ENCODE results near the gene NELFCD. TPM values are rescaled to one million over a fixed set of nuclear protein-coding genes. Genes with fewer than 3 reads are reported as not detected.
"Not testable (repeated sequence)": the region's sequence is repeated elsewhere in the genome, so short reads cannot be mapped to it uniquely, and the experiment has no call there.

The NELFCD gene
- total RNA-seq, 1 experiment from 2014 or later, result 65.8 TPM

DNA sequence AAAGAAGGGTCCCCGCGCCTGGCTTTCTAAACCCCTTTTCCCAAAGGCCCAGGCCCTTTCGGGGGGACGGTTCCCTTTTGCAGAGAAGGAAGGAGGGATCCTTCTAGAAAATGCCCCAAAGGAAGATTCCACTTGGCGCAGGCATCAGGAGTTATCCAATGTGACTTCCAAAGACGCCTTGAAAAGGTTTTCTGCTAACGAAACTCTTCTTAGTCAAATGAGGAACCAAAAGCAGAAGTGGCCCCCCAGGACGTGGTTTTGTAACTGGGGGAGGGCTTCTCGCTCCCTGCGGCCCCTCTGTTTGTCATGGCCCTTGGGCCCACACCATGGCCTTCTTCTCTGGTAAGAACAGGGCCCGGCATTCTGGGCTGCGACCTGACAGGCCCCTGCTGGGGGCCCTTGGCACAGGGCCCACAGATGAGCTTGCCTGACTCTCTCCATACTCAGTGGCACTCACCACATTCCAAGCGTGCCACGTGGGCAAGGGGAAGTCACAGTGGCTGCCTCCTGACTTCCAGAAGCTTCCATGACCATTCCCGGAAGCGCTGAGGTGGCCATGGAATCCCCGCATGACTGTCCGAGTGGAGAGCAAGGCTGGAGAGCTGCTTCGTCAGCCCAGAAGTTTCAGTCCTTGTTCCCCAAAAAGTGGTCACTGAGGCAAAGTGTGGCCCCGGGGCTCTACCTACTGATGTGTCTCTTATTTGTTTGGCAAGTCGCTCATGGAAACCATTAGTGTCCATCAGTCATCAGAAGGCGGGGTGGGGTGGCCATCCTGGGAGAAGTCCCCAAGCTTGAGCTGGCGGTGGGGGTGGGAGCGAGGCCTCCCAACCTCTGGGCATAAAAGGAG, 26.8 kb downstream of the NELFCD start:
- DNase-seq (ENCODE audit: extremely low read depth, low read depth), result no peak

DNA sequence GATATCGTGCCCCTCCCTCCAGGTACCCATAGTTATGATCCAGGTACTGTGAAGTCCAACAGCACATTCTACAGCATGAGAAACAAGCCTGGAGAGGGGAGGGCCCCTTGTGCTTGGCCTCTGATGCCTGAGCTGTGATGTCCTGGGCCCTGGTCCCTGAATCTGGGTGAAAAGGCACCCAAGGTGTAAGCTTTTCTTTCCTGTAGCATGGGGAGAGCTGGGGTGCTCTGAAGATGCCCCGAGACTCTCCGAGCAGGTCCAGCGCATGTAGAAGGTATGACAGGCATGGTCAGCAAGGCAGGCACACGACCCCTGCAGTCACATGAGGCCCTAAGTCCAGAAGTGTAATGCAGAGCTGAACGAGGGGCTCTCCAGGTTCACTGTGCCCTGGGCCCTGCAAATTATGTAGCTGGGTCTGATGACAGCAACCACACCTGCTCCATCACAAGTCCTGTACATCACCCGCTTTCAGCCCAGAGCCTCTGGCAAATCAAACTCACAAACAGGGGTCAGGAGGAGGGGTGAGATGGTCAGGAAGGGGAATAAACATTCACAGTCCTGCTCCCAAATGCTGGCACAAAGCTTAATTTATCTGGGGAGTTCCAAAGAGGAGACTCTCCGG, 27.8 kb downstream of the NELFCD start:
- DNase-seq (ENCODE audit: extremely low read depth, low read depth), result no peak

DNA sequence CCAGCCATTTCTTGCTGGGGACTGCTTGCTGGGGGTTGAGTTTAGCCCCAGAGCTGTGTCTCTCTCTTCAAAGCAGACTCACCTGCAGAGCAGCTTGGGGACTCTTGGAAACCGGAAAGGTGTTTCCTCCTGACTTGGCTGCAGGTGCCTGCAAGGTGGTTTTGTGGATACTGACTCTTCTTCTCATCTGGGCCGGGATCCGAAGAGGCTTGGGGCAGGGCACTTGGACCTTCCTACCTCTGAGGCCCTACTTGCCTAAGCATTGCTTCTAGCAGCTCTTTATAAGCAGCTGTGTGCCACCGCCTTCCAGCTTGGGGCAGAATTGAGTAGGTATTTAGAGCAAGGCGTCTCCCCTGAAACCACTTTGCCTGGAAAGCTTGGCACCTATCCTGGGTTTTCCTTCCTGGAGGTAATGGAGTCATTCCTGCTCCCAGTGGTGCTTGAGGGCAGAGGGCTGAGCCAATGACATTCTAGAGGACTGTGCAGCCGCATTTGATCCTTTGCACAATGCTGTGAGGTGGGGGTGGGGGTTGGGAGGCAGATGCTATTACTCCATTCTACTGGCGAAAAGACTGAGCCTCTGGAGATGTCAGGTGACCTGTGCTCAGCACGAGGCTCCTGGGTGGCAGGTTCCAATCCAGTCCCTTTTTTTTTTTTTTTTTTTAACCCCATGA, 29.4 kb downstream of the NELFCD start:
- DNase-seq (ENCODE audit: extremely low read depth, low read depth), result no peak

DNA sequence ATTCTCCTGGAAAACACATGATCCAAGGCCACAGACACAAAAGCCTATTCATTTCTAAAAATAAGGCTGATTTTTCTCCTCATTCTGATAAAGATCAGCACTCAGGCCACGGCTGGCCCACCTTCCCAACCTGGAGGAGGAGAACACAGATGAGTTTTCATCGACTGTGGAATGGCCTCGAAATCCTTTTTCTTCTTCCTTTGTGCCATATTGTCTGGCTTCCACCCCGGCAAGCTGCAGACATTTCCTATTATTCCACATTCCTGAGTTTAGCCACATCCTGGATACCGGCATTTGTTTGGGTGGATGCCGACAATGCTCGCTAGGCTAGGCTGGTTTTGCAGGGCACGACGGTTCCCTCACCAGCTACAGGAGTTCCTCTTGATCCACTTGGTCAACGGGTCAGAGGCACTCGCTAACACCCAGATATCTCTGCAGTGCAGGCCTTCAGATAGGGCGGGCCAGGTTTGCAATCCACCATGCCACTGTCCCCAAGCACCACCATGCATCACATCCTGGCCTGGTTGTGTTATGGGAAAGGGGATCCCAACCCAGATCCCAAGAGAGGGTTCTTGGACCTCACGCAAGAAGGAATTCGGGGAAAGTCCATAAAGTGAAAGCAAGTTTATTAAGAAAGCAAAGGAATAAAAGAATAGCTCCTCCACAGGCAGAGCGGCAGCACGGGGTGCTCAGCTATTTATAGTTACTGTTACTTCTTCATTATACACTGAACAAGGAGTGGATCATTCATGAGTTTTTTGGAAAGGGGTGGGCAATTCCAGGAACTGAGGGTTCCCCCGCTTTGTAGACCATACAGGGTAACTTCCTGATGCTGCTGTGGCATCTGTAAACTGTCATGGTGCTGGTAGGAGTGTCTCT, 30.2 kb downstream of the NELFCD start:
- DNase-seq (ENCODE audit: extremely low read depth, low read depth), result no peak

DNA sequence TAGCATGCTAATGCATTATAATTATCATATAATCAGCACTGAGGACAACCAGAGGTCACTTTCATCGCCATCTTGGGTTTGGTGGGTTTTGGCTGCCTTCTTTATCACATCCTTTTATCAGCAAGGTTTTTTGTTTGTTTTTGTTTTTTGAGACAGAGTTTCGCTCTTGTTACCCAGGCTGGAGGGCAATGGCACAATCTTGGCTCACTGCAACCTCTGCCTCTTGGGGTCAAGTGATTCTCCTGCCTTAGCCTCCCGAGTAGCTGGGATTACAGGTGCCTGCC, 30.8 kb downstream of the NELFCD start:
- not testable (repeated sequence) for DNase-seq (ENCODE audit: extremely low read depth, low read depth)

DNA sequence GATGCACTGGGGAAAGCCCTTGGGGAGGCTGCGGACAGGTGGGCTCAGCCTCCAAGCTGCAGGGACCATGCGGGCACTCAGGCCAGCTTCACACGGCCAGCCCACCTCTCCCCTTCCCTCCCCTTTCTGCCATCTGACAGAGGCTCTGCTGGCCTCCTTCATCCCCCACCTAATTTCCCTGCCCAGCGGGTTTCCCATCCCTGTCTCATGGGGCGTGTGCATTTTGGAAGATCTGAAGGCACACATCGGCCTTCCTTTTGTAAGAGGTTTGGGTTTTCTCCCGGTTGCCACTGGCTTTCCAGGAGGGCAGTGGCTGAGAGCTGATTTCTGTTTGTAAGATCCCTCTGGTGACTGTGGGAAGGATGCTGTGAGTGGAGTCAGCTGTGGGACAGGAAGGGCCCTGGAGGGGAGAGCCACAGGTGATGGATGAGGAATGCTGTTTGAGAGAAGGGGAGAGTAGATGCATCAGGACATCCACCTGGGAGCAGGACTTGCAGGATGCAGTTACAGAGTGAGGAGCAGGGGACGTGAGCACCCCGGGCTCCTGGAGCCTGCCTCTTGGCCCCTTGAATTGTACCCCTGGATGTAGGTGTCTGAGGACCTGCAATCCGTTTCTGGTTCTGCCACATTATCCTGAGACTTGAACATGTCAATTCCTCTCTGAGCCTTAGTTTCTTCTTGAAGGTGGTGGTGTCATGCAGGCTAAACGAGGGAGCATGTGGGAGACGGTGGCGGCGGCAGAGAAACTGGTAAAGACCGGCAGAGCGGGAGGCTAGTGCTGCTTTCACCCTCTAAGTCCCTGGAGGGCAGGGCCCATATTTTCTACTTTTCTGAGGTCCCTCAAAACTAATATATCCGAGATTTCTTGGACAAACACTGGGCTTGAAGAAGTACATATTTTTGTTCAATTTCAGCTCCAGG, 32.2 kb downstream of the NELFCD start:
- no peak for DNase-seq (ENCODE audit: extremely low read depth, low read depth)

DNA sequence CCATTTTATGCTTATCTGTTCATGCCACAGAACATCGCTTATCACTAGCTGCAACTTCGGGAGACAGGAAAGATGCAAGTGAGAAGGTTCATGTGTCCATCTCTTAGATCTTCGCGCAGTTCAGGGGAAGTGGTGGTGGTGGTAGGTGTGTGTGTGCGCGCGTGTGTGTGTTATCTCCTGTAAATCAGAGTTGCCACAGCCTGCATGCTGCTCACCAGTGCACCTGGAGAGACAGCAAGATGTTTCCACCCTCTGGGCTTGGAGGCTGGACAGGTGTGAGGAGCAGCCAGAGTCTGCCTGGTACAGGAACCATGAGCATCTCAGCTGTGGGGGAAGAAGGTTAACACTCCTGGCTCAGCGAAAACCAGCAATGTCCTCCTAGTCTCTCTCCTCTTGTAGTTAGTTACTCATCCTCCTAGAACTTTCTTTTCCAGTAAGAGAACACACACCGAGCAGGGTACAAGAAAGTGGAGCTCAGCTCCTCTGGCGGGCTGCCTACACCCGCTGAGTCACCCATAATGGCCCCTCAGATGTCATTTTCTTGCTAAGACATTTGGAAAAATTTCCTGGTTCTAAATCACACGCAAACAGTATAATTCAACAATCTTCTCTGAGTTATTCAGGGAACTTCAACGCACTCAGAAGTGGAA, 33.0 kb downstream of the NELFCD start:
- DNase-seq (ENCODE audit: extremely low read depth, low read depth), result no peak

DNA sequence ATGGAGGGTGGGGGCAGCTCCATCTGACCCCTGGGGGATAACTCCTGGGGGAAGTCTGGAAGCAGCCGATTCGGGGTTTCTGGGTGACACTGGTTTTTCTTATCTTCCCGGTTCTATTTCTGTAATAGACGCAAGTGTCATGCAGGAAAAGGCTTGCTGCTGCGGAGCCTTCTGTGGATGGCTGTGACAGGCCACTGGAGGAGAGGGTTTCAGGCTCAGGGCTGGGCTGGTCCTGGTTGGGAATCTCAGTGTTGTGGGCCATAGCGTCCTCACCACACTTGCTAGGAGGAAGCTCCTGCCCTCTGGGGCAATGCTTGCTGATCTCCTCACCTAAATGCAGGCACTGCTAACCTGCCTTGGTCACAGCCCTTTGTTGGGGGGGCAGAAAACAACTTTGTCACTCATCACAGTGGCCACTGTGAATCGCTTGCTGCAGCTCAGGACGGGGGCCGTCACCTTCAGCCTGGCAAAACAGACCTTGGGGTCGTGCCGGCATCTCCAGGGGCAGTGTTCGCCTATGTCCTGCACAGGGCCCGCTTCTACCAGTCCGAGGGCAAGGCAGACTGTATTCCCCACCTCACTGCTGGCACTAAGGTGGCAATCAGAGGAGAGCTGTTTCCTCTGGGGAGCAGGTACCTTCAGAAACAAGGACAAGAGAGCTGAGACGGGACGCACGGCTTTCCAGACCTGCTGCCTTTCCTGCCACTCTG, 33.8 kb downstream of the NELFCD start:
- DNase-seq (ENCODE audit: extremely low read depth, low read depth), result no peak

DNA sequence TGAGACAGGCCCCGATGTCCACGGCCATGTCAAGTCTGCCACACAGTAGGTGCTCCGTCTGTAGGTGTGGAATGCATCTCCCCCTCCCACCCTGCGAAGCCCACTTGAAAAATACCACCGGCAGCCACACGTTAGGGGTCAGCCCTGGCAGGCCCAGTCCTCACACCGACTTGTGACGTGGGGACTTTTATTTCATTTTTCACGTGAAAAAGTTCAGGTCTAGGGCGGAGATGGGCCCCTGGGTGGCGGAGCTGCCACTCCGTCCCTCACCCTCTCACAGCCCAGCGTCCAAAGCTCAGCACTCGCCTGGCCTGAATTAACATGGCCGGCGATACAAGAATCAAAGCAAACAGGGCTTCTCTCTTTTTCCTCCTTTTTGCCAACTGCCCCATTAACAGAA, 34.4 kb downstream of the NELFCD start:
- DNase-seq (ENCODE audit: extremely low read depth, low read depth), result no peak

DNA sequence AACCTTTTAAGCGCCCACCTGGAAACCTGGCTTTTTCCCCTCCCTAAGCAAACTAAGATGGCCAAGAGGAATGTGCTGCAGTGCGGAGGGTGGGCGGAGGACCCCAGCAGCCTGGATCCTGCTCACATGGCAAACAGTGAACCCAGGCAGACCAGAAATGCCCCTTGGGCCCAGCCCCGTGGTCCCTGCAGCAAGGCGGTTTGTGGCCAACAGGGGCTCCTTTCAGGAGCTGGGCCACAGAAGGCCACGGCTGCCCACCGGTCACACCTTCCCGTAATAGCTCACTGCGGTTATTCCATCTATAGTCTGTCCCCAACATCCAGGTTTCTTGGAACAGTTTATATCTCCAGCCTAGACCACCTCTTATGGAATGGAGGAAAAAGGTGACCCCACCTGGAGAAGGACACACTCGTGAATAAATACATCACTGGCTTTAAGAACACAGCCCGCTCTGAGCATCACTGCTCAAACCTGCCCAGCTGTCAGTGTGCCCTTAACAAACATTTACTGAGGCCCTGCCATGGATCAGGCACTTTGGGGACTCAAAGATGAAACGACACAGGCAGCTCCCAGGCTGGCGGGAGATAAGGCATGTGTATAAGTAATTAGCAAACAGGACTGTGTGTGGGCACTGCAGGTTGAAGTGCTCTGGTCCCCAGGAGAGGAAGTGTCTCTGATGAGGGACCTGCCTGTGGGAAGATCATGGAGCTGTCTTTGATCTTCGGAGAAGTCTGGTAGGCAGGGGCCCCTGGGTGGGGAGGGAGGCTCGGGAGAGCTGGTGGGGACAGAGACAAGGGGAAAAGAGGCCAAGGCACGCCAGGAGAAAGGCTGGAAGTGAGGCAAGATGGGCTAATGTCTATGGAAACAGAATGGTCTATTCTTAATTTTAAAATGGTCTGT, 35.0 kb downstream of the NELFCD start:
- DNase-seq (ENCODE audit: extremely low read depth, low read depth), result no peak

DNA sequence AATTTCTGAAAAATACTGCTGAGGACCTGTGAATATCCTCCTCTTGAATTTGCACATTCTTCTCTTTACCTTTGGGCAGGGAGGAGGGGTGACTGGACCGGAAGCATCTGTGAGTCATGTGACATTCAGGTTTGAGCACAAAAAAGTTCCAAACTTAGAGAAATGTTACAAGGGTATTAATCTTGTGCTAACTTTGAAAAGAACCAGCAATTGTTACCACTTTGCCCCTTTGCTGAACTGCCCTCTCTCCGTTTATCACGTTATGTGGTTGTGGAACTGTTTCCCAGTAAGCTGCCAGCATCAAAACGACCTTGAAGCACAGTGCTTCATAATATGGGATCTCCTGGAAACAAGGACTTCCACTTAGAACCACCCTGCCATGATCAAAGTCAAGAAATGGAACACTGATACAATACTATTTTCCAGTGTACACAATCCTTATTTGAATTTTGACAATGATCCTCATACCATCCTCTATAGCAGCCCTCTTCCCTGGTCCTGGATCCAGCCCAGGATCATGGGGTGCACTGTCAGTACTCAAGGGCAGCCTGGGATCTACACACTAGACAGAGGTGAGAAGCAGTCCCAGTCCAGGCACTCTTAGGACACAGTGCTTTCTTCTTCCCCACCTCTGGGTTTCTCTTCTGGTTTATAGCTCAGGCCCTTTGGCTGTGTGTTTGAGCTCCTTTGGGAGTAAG, 35.9 kb downstream of the NELFCD start:
- DNase-seq (ENCODE audit: extremely low read depth, low read depth), result no peak

DNA sequence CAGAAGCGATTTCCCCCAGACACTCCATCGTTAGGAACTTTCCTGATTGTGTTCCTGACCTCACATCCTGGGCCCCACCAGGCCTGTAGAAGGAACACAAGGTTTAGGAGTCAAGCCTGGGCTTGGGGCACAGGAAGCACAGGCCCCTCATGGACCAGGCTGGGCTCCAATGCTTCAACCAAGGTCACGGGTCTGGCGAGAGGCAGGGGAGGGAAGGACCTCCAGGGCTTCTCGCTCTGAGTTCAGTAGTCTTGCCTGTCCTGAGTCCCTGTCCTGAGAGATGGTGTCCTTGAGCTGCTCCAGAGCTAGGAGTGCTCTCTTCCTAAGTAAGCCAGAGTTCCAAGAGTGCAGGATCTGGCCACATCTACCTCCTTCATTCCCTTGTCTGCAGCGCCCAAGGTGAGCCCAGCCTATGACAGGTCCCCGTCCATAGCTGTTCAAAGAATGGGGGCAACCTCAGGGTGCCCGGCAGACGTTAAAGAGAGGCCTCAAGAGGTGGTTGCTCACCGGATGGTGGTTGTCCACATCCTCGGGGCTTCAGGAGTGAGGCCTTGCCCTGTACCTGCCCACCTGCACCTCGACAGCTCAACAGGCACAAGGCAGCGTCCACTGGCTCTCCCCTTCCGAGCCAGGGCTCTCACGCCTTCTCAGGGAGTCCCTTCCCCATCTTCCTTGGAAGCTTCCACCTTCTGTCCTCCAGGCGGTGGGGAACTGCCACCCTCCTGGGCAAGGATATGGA, 36.6 kb downstream of the NELFCD start:
- no peak for DNase-seq (ENCODE audit: extremely low read depth, low read depth)

DNA sequence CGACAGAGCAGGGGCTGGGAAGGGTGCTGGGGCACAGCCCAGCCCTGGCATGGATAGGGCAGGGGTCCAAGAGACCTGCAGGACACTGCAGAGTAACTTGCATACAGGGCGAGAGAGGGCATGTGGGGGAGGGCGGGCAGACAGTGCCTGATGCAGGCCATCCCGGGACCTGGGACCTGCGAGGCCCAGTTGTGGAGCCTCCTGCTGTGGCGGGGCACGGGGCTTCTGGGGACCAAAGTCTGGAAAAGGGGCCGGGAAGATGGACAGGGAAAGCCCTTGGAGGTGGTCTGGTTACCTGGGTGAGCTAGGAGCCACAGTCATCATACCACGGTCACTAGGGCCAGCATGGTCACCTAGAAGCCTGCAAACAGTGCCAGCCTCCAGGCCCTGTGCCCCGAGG, 37.8 kb downstream of the NELFCD start:
- no peak for DNase-seq (ENCODE audit: extremely low read depth, low read depth)

DNA sequence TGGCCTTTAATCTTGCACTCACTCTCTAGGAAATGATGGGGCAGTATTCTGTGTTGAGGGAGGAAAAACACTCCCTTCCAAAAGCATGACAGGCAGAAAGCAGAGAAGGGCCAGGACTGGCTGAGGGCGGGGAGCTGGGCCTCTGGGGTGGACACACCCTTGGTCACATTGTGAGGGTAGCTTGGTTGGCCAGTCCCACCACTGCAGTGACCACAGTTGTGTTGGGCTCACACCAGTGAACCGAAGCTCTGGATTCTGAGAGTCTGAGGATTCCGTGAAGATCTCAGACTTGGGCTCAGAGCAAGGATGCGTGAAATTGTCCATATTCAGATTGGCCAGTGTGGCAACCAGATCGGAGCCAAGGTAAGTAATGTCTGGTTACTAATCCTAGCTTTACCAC, 38.2 kb downstream of the NELFCD start, which contains the start of gene TUBB1:
Gene TUBB1 (plus strand): TSS at position 213 of the 400 bp plus-strand sequence. CDS start 94 bp downstream, at position 307.
- no peak for DNase-seq (ENCODE audit: extremely low read depth, low read depth)

DNA sequence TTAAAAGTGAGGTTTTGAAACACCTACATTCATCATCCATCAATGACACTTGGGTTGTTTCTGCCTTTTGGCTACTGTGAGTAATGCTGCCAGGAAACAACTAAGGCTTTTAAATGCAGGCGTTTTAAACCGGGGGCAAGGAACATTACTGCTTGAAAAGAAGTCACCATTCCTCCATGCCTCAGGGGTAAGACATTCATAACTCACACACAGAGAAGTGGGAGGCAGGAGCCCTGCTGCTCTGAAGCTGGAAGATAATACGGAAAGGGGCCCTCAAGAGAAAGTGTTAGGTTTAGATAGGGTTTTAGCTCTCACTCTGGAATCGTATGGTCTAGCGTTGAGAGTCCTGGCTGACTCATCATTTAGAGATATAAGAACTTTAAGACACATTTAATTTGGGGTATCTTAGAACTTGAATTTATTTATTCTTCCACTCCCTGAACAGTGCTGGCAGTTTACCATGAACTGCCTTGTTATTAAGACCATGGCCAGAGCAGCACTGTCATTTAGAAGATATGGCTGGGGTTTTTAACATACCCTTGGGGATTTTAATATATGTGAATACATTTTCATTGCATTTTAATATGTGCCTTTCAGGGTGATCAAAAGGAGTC, 40.0 kb downstream of the NELFCD start:
- DNase-seq (ENCODE audit: extremely low read depth, low read depth), result no peak

DNA sequence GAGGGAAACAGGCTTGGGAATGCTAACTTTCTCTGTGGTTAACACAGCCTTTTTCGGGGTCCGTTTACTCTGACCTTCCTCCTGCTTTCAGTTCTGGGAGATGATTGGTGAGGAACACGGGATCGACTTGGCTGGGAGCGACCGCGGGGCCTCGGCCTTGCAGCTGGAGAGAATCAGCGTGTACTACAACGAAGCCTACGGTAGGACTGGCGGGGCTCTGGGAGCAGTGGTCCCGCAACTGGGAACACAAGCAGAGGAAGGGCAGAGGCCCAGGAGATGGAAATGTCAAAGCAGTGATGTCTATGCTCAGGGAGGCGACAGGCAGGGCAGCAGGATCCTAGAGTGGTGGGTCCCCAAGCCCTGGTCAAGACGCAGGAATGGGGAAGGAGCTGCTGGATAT, 41.7 kb downstream of the NELFCD start:
- no peak for DNase-seq (ENCODE audit: extremely low read depth, low read depth)

Measured in NCI-H460 (cell line).